Femur (tissue), 1 donor: ENCODE data around the gene LACTBL1.

Experiments used
- DNase-seq: peaks from one replicate; pipeline ENCODE4 v3.0.0-alpha.2; 2017

Gene LACTBL1

DNA sequence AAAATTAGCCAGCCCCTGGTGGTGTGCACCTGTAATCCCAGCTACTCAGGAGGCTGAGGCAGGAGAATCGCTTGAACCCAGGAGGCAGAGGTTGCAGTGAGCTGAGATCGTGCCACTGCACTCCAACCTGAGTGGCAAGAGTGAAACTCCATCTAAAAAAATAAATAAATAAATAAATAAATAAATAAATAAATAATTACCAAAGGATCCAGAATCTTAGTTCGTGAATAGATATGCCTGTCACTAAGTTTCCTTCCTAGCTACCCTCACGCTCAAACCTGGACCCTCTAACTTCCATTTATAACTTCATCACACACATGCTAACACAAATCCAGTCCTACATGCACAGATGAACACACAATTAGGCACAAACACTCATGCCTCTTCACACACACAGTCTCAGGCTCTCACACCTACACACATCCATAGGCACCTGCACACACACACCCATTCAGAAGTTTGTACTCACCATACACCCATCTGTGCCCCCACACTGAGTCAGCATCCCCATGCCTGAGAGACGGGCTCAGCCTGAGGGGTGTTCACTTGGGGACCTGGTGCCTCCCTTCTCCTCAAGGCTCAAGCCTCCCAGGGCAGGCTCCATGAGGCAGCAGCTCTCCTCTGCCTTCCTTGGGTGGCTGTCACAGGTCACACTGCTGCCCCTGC, 61.5 kb downstream of the LACTBL1 start:
- DNase-seq = no peak

DNA sequence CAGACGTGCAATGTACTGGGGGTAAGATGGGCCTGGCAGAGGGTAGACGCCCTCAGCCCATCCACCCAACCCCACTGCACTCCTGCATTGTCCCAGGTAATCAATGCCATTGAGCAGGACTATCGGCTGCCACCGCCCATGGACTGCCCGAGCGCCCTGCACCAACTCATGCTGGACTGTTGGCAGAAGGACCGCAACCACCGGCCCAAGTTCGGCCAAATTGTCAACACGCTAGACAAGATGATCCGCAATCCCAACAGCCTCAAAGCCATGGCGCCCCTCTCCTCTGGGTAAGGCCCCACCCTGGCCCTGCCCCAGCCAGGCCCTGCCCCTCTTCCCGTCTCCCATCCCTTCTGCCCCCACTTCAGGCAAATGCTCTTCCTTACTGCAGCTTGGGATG, 62.4 kb downstream of the LACTBL1 start:
- no peak for DNase-seq

DNA sequence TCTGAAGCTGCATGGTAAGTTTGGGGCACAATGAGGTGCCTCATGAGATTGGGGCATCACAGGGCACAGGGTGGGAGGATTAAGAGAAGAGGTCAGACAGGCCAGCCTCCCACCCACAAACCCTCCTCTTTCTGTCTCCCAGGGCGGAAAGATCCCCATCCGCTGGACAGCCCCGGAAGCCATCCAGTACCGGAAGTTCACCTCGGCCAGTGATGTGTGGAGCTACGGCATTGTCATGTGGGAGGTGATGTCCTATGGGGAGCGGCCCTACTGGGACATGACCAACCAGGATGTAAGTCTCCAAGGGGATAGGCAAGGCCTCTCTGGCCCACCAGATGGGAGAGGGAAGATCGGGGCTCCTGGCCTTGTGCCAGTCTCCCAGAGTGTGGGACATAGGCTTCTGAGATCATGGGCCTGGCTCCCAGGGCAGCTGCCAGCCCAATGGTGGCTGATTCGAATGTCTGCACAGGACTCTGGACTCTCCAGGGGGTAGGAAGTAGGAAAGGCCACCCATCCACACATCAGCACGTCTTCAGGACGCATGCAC, 63.7 kb downstream of the LACTBL1 start:
- no peak for DNase-seq

DNA sequence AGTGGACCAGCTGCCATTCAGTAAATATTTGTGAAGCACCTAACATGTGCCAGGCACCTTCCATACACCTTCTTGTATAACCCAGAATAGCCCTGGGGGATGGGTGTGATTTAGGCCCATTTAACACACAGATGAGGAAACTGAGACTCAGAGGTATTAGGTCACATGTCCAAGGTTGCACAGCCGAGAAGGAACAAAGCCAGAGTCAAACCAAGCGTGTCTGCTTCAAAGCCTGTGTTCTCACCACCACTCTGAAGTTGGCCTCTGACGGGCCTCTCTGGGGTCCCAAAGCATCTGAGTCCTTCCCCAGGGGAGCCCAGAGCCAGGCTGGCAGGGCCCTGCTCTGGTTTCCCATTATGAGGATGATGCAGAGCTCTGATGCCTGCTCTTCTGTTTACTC, 65.1 kb downstream of the LACTBL1 start:
- DNase-seq = no peak

DNA sequence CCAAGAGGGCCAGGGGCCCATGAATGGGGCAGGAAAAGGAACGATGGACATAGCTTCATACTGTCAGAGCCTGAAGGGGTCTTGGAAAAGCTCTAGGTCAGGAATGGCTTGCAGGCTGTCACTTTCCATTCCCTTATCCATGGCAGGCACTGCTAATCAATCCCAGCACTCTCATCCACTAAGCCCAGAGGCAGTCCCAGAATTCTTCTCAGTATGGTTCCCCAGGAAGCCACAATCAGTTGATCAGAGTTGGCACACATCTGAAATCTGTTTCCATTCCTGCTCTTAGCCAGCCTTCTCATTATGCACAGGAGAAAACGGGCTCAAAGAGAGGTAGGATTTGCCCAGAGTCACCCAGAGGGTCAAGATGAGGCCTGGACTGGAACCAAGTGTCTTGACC, 65.7 kb downstream of the LACTBL1 start:
- DNase-seq = no peak

DNA sequence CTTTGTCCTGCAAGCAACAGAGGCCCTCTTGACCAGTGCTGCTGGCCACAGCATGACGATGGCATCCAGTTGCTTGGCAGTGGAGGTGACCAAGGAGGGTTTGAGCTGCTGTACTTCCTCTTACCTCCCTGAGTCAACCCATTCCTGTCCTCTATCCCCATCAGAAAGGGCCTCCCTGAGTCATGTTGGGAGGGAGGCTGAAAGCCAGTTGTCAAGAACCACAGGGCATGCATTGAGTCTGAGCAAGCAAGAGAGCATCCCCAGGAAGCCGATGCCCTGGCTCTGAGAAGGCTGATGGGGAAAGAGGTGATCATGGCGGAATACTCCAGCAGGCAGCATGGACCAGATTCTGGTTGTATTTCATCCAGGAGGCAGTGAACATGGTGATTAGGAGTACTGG, 69.6 kb downstream of the LACTBL1 start:
- no peak for DNase-seq
